AG10803 (cell line): ENCODE data around the gene TTC21A.

Experiments
- DNase-seq: peaks from one replicate; pipeline ENCODE4 v3.0.0; 2010; ENCODE audit warnings: low read depth
- H3K4me3 ChIP-seq: 2 replicates; pipeline ENCODE4 v1.5.1; 2011; ENCODE audit warnings: mild to moderate bottlenecking, low read length, control low read depth
- TF ChIP-seq, protein P1 (sequence below): conservative IDR thresholded peaks from 2 replicates; pipeline ENCODE4 v1.5.1; 2011; ENCODE audit warnings: mild to moderate bottlenecking, low read length, control low read depth, inconsistent platforms

TTC21A gene

DNA sequence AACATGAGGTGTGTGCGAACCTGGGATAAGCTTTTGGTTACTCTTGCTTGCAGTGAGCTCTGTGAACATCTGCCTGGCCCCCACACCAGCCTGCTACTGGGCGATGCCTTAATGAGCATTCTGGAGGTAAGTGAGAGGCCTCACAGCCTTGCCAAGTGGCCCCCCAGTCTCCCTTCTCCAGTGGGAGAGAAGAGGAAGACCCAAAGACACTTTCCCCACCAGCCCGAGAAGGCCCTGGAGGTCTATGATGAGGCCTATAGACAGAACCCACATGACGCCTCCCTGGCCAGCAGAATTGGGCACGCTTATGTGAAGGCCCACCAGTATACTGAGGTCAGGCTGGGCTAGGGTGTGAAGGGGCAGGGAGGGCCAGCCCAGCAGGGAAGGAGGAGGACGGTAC lies 22.5 kb downstream of the TTC21A start:
- H3K4me3 ChIP-seq = no peak overlapping the region
- DNase-seq = no peak
- TF ChIP-seq, protein P1, sequence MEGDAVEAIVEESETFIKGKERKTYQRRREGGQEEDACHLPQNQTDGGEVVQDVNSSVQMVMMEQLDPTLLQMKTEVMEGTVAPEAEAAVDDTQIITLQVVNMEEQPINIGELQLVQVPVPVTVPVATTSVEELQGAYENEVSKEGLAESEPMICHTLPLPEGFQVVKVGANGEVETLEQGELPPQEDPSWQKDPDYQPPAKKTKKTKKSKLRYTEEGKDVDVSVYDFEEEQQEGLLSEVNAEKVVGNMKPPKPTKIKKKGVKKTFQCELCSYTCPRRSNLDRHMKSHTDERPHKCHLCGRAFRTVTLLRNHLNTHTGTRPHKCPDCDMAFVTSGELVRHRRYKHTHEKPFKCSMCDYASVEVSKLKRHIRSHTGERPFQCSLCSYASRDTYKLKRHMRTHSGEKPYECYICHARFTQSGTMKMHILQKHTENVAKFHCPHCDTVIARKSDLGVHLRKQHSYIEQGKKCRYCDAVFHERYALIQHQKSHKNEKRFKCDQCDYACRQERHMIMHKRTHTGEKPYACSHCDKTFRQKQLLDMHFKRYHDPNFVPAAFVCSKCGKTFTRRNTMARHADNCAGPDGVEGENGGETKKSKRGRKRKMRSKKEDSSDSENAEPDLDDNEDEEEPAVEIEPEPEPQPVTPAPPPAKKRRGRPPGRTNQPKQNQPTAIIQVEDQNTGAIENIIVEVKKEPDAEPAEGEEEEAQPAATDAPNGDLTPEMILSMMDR = no peak

DNA sequence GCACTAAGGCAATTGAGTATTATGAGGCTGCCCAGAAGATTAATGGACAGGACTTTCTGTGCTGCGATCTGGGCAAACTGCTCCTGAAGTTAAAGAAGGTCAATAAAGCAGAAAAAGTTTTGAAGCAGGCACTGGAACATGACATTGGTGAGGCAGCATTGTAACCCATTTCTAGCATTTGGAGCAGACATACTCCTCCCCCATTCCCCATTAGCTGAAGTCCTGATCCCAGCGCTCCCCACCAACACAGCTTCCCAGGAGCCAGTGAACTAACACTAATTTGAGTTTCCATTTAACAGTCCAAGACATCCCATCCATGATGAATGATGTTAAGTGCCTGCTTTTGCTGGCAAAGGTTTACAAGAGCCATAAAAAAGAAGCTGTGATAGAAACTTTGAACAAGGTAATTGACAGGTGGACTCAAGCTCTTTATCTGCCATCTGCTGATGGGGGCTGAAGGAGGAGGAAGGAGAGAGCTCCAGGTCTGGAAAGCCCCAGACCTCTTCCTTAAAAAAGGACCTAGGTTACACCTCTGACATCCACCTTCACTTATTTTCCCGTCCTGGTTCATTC lies 23.3 kb downstream of the TTC21A start:
- TF ChIP-seq, protein P1 = no peak
- no peak overlapping the region for H3K4me3 ChIP-seq
- no peak for DNase-seq

DNA sequence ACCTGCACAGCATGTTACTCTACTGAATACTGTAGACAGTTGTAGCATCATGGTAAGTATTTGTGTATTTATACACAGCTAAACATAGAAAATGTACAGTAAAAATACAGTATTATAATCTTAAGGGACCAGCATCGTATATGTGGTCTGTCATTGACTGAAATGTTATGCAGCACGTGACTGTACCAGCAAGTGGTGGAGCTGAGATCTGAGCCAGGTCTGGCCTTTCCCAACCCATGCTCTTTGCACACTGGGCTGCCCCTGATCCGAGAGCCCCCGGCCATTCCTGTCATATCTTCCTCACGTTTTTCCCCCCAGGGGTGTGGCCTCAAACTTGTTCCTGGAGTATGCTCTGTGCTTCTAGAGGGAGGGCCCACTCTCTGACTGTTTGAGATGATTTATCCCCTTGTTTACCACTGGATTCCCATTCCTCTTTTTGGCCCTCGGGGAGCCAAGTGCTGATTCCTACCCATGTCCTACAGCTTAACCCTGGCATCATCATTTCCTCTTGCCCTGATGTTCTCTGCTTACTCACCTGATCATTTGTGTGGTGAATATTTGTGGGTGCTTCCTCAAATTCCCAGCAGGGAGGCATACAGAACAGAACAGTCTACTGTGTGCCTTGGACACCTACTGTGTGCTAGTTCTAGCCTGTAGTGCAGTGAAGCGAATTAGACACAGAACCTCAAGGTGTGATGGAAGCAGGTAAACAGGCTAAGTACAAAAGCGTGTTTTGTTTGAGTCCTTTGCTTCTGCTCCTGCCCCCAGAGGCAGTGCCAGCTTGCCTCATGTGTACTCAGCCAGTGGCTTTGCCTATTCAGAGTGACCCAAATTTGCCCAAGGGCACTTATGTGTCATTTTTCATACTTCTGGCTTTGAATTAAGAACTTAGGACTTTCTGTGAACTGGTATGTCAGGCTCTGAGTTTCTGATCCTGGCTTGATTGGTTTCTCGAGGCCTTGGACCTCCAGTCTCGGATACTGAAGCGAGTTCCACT lies 24.9 kb downstream of the TTC21A start:
- H3K4me3 ChIP-seq = no peak overlapping the region
- DNase-seq = no peak
- TF ChIP-seq, protein P1 = no peak

DNA sequence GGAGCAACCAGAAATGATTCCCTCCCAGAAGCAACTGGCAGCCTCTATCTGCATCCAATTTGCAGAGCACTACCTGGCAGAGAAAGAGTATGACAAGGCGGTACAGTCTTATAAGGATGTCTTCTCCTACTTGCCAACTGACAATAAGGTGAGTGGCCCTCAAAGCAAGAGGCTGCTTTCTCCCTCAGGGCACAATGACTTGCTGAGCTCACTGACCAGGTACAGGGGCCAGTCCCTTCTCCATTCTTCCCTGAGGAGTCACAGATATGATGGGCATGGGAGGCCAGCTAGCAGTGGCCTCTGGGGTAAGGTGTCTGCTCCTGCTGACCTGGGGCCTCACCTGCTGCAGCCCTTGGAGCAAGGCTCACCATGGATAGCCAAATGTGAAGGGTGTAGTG lies 25.6 kb downstream of the TTC21A start:
- TF ChIP-seq, protein P1 = no peak
- no peak overlapping the region for H3K4me3 ChIP-seq

DNA sequence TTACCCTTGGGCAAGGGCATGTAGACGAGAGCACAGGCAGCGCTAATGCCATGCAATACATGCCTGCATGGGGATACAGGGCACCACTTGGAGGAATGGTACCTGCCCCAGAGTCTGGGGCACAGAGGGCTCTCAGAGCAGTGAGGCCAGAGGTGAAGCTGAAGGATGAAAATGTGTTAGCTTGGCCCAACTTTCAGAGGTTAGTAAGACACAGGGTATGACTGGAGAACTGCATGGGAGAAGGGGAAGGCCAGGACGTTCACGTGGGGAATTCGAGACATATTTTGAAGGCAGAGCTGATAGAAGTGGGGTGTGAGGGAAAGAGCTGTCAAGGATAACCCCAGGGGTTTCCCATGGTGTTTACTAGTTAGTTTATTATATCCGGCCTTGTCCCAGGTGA lies 26.3 kb downstream of the TTC21A start:
- DNase-seq = no peak
- no peak overlapping the region for H3K4me3 ChIP-seq
- TF ChIP-seq, protein P1 = no peak

More for the DNA sequence above, 25.6 kb downstream of the TTC21A start:
- DNase-seq = no peak

DNA sequence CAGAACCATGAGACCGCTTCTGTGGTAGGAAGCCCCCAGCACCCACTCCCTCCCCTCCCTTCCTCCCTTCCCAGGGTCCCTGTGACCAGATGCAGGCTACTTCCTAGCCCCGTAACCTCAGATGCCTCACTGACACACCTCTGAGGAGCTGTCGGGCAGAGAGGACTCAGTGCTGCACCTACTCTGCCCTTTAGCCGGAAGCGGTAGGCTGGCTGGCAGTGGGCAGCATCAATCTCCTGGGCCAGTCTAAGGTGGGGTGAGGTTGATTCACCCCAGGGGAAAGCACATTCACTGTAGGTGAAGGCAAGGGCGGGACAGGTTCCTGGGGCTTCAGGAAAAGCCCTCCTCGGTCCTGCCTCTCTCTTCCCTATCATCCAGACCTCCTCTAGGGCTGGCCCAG lies 26.8 kb downstream of the TTC21A start:
- TF ChIP-seq, protein P1 = no peak
- DNase-seq = no peak
- no peak overlapping the region for H3K4me3 ChIP-seq
